SU-DHL-6 (cell line): ENCODE measurements around the gene ARID4A.

ENCODE experiments used
- H2AFZ ChIP-seq: fragments of 200-600 bp; sonication (generic); 2 replicates; pipeline ENCODE4 v1.6.1; 2014; ENCODE audit warnings: low read depth, mild to moderate bottlenecking, moderate library complexity, mixed read lengths, antibody characterized with exemption, low read length; ENCODE audit not compliant: severe bottlenecking
- H3F3A ChIP-seq: fragments of 200-600 bp; shearing (Covaris generic); 2 replicates; pipeline ENCODE4 v1.6.0; 2016; ENCODE audit warnings: antibody characterized with exemption, mild to moderate bottlenecking; ENCODE audit not compliant: insufficient read depth
- H3K27ac ChIP-seq: fragments of 200-600 bp; sonication (generic); 2 replicates; pipeline ENCODE4 v1.5.1; 2016; ENCODE audit warnings: low read depth, mild to moderate bottlenecking, low read length, moderate library complexity, mixed read lengths
- H3K27me3 ChIP-seq: fragments of 200-600 bp; sonication (generic), shearing (Covaris generic); 2 replicates; pipeline ENCODE4 v1.6.0; 2014; ENCODE audit warnings: mild to moderate bottlenecking, low read length
- H3K36me3 ChIP-seq: fragments of 200-600 bp; sonication (generic); 2 replicates; pipeline ENCODE4 v1.6.1; 2014; ENCODE audit warnings: mild to moderate bottlenecking, low read length, mixed read lengths
- H3K4me2 ChIP-seq: fragments of 300-600, 200-600 bp; shearing (Covaris generic), sonication (generic); 2 replicates; pipeline ENCODE4 v1.6.0; 2014; ENCODE audit warnings: low read length, low read depth, mild to moderate bottlenecking; ENCODE audit not compliant: poor library complexity, severe bottlenecking
- H3K4me3 ChIP-seq: fragments of 200-600 bp; sonication (generic); 2 replicates; pipeline ENCODE4 v1.5.1; 2014; ENCODE audit warnings: antibody characterized with exemption, low read length, mild to moderate bottlenecking, mixed read lengths; ENCODE audit not compliant: insufficient read depth, poor library complexity, severe bottlenecking
- H3K79me2 ChIP-seq: fragments of 200-600 bp; sonication (generic); 2 replicates; pipeline ENCODE4 v1.6.1; 2014; ENCODE audit warnings: mild to moderate bottlenecking, low read length, moderate library complexity; ENCODE audit not compliant: insufficient read depth
- H3K9ac ChIP-seq: fragments of 200-600 bp; sonication (generic); 2 replicates; pipeline ENCODE4 v1.7.0; 2014; ENCODE audit warnings: mild to moderate bottlenecking, low read length
- H3K9me2 ChIP-seq: fragments of 200-600 bp; sonication (generic); replicated peaks from 2 replicates; pipeline ENCODE4 v1.6.1; 2014; ENCODE audit warnings: low read length; ENCODE audit not compliant: insufficient read depth
- H3K9me3 ChIP-seq: fragments of 200-600 bp; sonication (generic); 2 replicates; pipeline ENCODE4 v1.6.1; 2014; ENCODE audit warnings: low read length, mixed read lengths; ENCODE audit not compliant: insufficient read depth
- H4K20me1 ChIP-seq: fragments of 200-600 bp; sonication (generic); 2 replicates; pipeline ENCODE4 v1.6.1; 2014; ENCODE audit warnings: low read depth, mild to moderate bottlenecking, antibody characterized with exemption, low read length, moderate library complexity, mixed read lengths
- CTCF ChIP-seq: fragments of 200-600 bp; sonication (generic); IDR thresholded peaks from one replicate; pipeline ENCODE4 v1.5.1; 2017; ENCODE audit warnings: antibody characterized with exemption, mild to moderate bottlenecking, low read length, moderate library complexity; ENCODE audit not compliant: insufficient read depth, poor library complexity, severe bottlenecking
- EZH2phosphoT487 ChIP-seq: fragments of 200-600 bp; sonication (generic), shearing (Covaris generic); conservative IDR thresholded peaks from 2 replicates; pipeline ENCODE4 v1.6.1; 2018; ENCODE audit warnings: mild to moderate bottlenecking, antibody characterized with exemption, low read length, moderate library complexity, mixed read lengths

The ARID4A gene

GRCh38 chr14:58395562-58395811 is 97.1 kb downstream of the ARID4A start:
- peak overlapping the region; percentile 54 for H3K4me3 ChIP-seq
- H3K9ac ChIP-seq: peak overlapping the region; percentile 64
- H3K27ac ChIP-seq: no peak overlapping the region
- TF ChIP-seq EZH2phosphoT487 (no peak), CTCF (no peak)
- H2AFZ ChIP-seq: peak overlapping the region; percentile 99
- H3K27me3 ChIP-seq: no peaks in the 10 kb centered on the region
- H4K20me1 ChIP-seq: no peaks in the 10 kb centered on the region
- H3K36me3 ChIP-seq: no peaks in the 10 kb centered on the region
- peak overlapping the region; percentile 66 for H3K4me2 ChIP-seq
- H3K9me2 ChIP-seq: no peaks in the 10 kb centered on the region
- no peaks in the 10 kb centered on the region for H3K79me2 ChIP-seq
- peaks cover 3% of the 10 kb centered on the region for H3F3A ChIP-seq
- H3K9me3 ChIP-seq: no peaks in the 10 kb centered on the region

- H3K9ac ChIP-seq: peak within 1 kb of the TSS; percentile 64
- H3K27ac ChIP-seq: no peak within 1 kb of the TSS; the same call in 1 of the 2 replicates
- peak within 1 kb of the TSS; percentile 54 for H3K4me3 ChIP-seq
Measured at GRCh38 chr14:58395812-58396788, 97.7 kb downstream of the ARID4A start, which contains the start of gene TOMM20L. TOMM20L (plus strand) TSS chr14:58395930; CDS start chr14:58395958, 28 bp downstream.

GRCh38 chr14:58397156-58397555 is 98.8 kb downstream of the ARID4A start:
- Histone ChIP-seq H3K9me3 (no peaks in the 10 kb centered on the region), H3K4me3 (no peak overlapping the region), H3K4me2 (no peak overlapping the region), H3F3A (peaks cover 6% of the 10 kb centered on the region), H2AFZ (no peak overlapping the region), H3K79me2 (no peaks in the 10 kb centered on the region), H3K9me2 (no peaks in the 10 kb centered on the region), H3K36me3 (no peaks in the 10 kb centered on the region), H4K20me1 (no peaks in the 10 kb centered on the region), H3K27me3 (no peaks in the 10 kb centered on the region), H3K9ac (no peak overlapping the region), H3K27ac (no peak overlapping the region)
- TF ChIP-seq CTCF: no peak
- TF ChIP-seq EZH2phosphoT487: no peak

More at GRCh38 chr14:58395812-58396788, 97.7 kb downstream of the ARID4A start, which contains the start of gene TOMM20L:
- Histone ChIP-seq H3K27me3 (no peaks in the 10 kb centered on the region), H3K9me2 (no peaks in the 10 kb centered on the region), H4K20me1 (no peaks in the 10 kb centered on the region), H3K79me2 (no peaks in the 10 kb centered on the region), H3K36me3 (no peaks in the 10 kb centered on the region), H3F3A (peaks cover 3% of the 10 kb centered on the region), H2AFZ (peak within 1 kb of the TSS; percentile 99), H3K4me2 (peak within 1 kb of the TSS; percentile 66), H3K9me3 (no peaks in the 10 kb centered on the region)
- no peak for TF ChIP-seq EZH2phosphoT487
- peak; percentile 83 for TF ChIP-seq CTCF
